PFSK-1 (cell line): ENCODE results near the gene IKZF5.

Experiments used
- FOXP2 ChIP-seq: optimal IDR thresholded peaks from 2 replicates; pipeline ENCODE3; 2011; ENCODE audit warnings: borderline replicate concordance, control low read depth, inconsistent platforms; ENCODE audit not compliant: insufficient read depth; ENCODE audit errors: extremely low read length, extremely low read depth
- POLR2AphosphoS5 ChIP-seq: IDR thresholded peaks from 2 replicates; pipeline ENCODE4 v1.6.1; 2012; ENCODE audit warnings: low read depth, mild to moderate bottlenecking, control low read depth, low read length, moderate library complexity
- REST ChIP-seq, 2 experiments: IDR thresholded peaks; 2 replicates each; pipeline versions ENCODE4 v1.6.1 to v1.8.0; 2011 to 2012; ENCODE audit warnings: low read depth in 2 of 2, low read length in 2 of 2, control low read depth in 1 of 2, inconsistent platforms in 1 of 2, mild to moderate bottlenecking in 1 of 2, moderate library complexity in 1 of 2; ENCODE audit not compliant: insufficient read depth in 1 of 2
- SIN3A ChIP-seq: IDR thresholded peaks from 2 replicates; pipeline ENCODE4 v1.6.1; 2012; ENCODE audit warnings: mild to moderate bottlenecking, low read length, moderate library complexity, borderline replicate concordance; ENCODE audit not compliant: insufficient read depth
- TAF1 ChIP-seq: IDR thresholded peaks from 2 replicates; pipeline ENCODE4 v1.6.1; 2012; ENCODE audit warnings: low read length, control low read depth, borderline replicate concordance; ENCODE audit not compliant: insufficient read depth

- no peak for TF ChIP-seq SIN3A
- no peak for TF ChIP-seq POLR2AphosphoS5
- TF ChIP-seq TAF1, result no peak
- no peak for TF ChIP-seq REST (IDR thresholded peaks at IDR 0.05; ENCODE audit: insufficient read depth in 1 of 2, low read depth in 2 of 2, low read length in 2 of 2)
- TF ChIP-seq FOXP2, result no peak
These were observed 39.9 kb downstream of the IKZF5 start for GRCh38 chr10:122968698-122969097.
